Measurements from ENCODE around the gene VASP.
"Not testable (repeated sequence)": the region's sequence is repeated elsewhere in the genome, so short reads cannot be mapped to it uniquely, and the experiment has no call there.

Gene VASP

DNA sequence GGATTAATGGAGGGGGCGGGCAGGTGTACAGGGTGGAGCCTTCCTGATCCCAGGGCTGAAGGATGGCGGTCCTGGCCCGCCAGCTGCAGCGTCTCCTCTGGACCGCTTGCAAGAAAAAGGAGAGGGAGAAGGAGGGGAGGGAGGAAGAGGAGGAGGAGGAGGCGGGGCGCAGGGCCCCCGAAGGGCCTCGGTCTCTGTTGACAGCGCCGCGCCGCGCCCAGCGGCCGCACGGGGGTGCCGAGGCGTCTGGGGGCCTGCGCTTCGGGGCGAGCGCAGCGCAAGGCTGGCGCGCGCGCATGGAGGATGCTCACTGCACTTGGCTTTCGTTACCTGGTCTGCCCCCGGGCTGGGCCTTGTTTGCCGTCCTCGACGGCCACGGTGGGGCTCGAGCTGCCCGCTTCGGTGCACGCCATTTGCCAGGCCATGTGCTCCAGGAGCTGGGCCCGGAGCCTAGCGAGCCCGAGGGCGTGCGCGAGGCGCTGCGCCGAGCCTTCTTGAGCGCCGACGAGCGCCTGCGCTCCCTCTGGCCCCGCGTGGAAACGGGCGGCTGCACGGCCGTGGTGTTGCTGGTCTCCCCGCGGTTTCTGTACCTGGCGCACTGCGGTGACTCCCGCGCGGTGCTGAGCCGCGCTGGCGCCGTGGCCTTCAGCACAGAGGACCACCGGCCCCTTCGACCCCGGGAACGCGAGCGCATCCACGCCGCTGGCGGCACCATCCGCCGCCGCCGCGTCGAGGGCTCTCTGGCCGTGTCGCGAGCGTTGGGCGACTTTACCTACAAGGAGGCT, 8.7 kb upstream of the VASP start, which contains the start of gene PPM1N:
Gene PPM1N, plus strand, starts transcription at position 33 of the 785 bp plus-strand sequence. Its CDS starts 30 bp downstream, at position 63.
- DNase-seq, result no peak

DNA sequence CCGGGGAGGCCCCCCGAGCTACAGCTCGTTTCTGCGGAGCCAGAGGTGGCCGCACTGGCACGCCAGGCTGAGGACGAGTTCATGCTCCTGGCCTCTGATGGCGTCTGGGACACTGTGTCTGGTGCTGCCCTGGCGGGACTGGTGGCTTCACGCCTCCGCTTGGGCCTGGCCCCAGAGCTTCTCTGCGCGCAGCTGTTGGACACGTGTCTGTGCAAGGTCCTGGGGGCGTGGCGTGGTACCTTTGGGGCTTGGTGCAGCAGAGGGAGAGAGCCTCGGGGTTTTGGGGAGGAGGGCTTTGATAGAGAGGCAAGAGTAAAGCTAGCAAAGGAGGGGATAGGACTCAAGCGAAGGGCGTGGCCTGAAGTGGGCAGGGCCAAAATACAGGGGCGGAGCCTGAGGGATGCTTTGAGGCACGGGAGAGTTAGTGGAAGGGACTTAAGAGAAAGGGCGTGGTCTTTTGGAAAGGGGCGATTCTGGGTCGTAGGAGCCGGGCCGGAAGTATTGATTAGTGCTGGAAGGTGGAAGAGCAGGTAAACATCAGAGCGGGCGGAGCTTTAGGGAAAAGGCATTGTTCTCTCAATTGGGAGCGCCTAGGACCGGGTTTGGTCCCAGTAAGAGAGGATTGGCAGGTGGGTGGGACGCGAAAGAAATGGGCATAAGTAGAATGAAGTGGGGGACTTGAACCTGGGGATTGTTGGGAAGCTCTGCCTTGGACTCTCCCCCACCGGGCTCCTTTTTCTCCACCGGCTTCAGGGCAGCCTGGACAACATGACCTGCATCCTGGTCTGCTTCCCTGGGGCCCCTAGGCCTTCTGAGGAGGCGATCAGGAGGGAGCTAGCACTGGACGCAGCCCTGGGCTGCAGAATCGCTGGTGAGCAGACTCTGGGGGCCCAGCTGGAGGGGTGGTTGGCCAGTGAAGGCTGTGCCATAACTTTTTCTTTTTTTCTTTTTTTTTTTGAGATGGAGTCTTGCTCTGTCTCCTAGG, 7.8 kb upstream of the VASP start:
- no peak for DNase-seq

DNA sequence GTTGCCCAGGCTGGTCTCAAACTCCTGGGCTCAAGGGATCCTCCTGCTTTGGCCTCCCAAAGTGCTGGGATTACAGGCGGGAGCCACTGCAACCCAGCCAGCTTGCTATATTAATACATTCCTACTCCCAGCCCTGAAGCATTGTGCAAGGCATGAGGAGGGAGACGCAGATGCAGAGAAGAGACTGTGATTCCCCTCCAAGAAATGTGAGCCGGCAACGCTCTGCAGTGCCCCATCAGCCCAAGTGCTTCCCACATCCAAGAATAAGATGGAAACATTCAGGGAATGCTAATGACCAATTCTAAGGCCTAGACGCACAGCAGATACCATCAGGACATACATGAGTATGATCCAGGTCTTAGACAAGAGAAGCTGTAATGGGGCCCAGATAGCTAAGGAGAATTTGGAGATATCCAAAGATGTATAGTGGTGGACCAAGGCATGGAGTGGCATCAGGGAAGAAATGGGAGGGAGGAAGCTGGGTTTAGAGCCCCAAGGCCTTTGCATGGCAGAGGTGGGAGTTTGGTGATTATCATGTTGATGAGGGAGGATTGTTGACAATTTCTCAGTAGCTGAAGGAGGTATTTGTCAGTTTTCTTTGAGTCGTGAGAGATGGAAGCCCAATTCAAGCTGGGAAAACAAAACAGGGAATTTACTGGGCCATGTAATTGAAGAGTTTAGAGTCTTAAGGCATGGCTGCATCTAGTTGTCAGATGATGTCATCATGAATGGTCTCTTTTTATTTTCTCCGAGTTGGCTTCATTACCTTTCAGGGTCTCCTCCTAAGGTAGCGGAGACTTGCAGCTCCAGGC, 6.2 kb upstream of the VASP start:
- DNase-seq, result no peak

DNA sequence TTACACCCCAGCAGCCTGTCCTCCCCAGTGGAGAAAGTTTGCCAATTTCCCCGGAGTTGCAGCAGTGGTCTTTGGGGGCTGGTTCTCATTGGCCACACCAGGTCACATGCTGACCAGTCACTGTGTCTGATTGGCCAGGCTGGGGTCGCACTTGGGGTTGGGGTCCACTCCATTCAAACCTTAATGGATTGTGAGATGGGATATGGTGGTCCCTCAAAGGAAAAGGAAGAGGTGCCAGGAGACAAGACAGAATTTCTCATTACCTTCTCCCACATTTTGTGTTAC, 5.6 kb upstream of the VASP start:
- no peak for DNase-seq

DNA sequence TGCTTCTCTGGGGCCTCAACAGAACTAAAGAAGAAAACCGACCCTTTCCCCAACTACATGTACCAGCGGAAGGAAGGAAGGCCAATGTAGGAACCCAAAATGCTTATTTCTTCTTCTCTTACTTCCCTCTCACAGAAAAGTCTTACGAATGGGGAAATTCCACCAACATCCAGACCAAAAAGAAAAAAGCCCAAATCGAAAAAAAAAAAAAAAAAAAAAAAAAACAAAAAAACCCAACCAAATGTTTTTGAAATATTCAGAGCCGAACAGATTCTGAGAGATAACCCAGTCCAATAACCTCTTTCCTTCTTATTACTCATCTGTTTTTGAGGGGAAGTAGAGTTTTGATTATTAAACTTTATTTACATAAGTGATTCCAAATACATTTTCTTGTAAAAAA, 5.2 kb upstream of the VASP start:
- DNase-seq, result no peak

DNA sequence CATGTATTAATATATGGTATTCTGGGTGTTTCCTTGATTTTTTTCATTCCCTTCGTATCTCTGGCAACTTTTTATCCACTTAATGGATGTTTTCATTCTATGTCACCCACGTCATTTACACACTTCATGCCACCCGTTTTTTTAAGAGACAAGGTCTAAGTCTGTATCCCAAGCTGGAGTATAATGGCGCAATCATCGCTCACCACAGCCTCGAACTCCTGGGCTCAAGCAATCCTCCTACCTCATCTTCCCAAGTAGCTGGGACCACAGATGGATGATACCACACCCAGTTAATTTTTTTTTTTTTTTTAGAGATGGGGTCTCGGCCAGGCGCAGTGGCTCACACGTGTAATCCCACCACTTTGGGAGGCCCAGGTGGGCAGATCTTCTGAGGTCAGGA, 3.4 kb upstream of the VASP start:
- no peak for DNase-seq

DNA sequence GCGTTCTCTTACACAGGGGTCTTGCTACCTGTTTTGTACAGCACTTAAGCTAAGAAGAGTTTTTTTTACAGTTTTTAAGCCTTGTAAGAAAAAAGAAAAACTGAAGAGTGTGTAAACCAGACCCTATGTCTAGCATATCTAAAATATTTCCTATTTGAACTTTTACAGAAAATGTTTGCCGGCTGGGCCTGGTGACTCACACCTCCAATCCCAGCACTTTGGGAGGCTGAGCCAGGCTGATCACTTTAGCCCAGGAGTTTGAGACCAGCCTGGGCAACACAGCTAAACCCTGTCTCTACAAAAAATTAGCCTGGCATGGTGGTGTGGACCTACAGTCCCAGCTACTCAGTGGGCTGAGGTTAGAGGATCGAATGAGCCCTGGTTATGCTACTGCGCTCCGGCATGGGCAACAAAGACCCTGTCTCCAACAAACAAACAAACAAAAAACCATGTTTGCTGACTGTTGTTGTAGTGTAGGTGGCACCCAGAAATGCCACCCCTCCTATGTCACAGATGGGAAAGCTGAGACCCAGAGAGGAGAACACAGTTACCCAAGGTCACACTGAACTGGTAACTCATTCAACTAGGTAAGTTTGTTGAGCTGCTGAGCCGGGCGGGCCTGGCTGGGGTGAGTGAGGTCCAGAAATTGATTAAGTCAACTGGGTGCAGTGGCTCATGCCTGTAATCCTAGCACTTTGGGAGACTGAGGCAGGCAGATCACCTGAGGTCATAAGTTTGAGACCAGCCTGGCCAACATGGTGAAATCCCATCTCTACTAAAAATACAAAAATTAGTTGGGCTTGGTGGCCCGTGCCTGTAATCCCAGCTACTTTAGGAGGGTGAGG, 1.9 kb upstream of the VASP start:
- no peak for DNase-seq

DNA sequence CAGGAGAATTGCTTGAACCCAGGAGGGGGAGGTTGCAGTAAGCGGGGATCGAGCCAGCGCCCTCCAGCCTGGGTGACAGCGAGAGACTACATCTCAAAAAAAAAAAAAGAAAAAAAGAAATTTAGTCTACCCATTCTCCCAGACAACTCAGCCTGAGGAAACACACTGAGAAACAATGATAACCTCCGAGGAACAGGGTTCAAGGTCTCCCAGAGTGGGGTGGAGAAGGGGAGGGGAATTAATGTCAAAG, 1.4 kb upstream of the VASP start:
- no peak for DNase-seq

DNA sequence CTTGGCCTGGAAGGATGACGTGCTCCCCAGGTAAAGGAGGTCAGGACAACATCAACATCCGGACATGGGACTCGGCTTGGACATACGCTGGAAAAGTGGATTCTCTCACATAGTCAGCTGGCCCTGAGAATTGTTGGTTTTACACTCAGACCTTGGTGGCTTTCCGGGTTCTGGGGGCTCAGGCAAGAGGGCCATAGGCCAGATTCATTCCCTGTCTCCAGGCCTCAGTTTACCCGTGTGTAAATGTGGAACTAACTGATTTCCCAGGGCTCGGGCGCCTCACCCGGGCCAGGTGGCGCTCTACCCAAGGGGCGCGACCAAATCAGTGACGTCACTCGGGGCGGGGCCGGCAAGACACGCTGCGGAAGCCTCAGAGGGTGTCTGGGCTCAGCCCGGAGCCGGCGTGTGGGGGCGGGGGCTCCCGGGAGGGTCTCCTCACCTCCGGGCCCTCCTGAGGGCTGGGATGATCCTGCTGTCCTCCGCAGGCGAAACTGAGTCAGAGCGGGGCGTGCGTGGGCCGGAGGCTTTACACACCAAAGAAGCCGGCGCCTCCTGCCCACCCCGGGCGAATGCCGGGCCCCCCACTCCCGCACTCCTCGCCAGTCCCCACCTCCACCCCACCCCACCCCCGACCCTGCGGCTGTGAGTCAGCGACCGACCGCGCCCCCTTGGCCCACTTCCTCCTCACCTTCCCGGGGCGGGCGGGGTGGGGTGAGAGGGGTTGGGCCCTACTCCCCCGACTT, 862 bp upstream of the VASP start:
- DNase-seq, result peak; percentile 64 to 66

DNA sequence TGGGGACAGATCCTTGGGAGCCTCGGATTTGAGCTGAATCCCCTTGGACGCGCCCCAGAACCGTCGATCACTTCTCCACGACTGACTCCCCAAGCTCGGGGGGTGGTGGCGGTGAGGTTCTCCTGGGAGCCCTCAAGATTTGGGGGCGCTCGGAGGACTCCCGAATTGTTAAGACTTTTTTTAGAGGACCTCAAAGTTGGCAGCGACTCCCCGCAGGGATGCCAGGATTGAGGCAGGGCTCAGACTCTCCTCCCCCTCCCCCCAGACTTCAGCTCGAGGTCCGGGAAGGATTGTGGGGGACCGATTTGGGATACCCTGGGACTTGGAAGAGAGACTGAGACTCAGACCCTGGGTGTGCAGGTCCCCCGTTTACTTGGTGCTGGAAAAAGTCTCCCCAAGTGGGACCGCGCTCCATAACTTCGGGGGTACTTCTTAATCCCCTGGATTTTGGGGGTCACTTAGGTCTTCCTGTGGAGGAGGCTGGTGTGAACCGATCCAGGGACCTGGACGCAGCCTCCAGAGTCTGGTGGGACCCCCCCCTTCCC, 665 bp downstream of the VASP start:
- DNase-seq, result no peak

DNA sequence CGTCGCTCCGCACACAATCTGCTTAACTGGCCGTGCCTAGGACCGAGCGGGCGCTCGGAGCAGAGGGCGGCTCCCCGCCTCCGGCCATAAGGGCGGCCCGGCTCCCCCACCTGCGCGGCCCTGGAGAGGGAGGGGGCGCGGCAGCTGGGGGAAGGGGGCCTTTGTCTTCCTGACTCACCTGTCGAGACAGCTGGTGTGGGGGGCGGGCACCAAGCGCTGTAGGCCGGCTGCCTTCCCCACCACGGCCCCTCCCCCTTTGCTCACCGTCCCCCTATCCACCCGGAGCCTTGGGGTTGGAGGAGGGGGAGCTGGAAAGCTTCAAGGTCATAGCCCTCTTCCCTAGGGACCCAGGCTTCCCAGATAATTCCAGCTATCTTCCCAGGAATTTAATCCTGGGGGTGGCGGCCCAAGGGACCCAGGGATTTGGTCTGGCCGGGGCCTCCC, 1.2 kb downstream of the VASP start:
- DNase-seq, result no peak

DNA sequence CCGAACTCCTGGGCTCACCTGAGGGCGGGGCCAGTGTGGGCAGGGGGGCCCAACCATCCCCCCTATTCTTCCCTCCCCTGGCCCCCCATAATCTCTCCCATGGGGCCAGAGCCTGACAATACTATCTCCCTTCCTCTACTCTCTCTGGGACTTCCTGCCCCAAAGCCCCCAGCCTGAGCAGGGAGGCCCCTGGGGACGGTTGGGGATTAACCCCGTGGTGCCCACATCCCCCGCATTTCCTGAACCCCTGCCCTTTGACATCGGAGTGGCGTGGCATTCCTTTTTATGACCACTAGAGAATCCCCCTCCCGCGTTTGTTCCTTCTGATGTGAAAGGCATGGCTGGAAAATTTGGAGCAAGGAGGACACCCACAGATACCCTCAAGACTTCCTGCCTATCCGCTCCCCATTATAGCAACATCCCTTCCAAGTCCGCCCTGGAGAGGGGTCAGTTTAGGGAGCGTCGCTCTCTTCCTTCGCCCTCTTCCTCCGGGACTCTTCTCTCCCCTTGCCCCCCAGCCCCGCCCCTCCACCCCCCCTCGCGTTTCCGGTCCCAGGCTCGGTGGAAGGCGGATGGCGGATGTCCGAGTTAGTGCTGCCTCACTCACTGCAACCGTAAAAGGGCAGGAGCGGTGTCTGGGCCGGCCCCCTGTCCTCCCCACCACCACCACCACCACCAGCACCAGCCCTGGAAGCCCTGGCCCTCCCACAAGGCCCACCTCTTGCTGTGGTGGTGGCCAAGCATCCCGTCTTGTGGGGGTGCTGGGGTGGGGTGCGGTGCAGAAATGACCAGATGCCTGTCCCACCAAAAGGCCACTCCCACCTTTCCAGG, 1.8 kb downstream of the VASP start:
- peak; percentile 75 to 78 for DNase-seq

DNA sequence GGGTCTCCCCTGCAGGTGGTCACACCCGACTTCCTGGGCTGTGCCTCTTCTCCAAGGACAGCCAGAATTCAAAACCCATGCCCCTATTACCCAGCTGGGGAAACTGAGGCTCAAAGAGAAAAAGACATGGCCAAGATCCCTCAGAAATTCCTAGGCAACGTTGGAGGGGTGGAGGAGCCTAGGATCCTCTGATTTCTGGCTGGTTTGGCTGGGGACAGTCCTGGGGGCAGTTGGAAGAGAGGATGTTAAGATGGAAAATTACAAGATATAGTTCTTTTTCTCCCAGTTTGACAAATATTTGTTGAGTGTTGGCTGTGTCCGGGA, 2.4 kb downstream of the VASP start:
- DNase-seq, result no peak

DNA sequence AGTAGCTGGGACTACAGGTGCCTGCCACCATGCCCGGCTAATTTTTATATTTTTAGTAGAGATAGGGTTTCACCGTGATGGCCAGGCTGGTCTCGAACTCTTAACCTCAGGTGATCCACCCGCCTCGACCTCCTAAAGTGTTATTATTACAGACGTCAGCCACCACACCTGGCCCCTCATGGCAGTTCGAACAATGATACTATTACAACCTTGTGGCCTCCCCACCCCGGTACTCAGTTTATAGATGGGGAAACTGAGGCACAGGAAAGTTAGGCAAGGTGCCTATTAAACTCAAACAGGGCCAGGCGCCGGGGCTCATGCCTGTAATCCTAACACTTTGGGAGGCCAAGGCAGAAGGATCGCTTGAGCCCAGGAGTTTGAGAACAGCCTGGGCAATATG, 3.1 kb downstream of the VASP start:
- DNase-seq, result not testable (repeated sequence)

DNA sequence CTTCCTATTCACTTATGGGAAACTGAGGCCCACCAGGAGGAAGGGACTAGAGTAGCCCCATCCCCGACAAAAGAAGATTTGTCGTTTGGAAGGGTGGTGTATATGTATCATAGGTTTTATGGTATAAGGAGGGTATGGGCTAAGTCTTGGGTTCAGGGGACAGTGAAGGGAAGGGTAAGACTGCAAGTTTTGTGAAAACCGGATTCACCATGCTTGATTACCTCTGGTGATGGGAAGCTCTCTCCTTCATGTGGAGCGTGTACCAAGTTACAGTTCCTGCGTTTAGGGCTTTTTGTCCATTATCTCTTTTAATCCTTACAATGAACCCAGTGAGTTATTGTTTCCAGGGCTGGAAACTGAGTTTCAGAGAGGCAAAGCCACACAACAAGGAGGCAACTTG, 3.8 kb downstream of the VASP start:
- DNase-seq, result no peak

DNA sequence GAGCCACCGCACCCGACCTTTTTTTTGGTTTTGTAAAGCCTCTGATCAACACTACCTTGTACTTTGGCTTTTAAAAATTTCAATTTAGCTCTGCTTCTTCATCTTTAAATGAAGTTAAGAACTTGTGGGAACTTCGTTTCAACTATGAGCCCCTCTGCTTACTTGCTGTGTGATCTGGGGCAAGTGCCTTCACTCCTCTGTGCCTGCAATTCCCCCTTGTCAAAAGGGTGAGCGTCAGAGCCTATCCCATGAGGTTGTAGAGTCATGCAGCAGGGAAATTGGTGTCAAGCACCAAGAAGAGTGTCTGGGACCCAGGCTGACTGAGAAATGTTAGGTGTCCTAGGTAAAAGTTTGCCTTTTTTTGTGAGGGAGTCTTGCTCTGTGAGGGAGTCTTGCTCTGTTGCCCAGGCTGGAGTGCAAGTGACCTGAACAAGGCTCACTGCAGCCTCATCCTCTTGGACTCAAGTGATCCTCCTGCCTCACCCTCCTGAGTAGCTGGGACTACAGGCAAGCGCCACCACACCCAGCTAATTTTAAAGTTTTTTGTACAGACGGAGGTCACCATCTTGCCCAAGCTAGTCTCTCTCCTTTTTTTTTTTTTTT, 5.7 kb downstream of the VASP start:
- no peak for DNase-seq

DNA sequence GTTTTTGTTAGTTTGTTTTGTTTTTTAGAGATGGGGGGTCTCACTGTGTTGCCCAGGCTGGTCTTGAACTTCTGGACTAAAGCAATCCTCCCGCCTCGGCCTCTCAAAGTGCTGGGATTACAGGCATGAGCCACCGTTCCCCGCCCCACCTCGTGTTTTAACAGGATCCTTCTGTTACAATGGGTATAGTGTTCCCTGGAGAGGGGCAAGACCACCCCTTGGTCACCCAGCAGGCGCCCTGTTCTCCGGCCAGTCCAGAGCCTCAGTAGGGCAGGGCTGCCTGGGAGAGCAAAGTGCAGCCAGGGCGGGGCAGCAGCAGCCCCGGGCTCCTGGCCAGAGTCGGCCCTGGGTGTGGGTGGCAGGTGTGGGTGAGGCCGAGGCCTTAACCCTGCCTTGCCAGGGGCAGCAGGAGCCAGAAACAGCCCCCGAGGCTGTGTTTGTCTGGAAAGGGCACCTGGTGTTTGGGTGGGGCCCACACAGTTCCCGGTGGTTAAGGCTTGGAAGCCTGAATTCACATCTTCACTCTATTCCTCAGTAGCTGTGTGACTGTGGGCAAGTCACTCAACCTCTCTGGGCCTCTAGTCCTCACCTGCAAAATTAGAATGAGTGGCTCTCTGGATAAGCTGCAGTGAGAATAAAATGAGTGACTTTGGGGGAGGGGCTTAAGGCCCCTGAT, 7.2 kb downstream of the VASP start:
- DNase-seq, result peak; percentile 60 to 70

DNA sequence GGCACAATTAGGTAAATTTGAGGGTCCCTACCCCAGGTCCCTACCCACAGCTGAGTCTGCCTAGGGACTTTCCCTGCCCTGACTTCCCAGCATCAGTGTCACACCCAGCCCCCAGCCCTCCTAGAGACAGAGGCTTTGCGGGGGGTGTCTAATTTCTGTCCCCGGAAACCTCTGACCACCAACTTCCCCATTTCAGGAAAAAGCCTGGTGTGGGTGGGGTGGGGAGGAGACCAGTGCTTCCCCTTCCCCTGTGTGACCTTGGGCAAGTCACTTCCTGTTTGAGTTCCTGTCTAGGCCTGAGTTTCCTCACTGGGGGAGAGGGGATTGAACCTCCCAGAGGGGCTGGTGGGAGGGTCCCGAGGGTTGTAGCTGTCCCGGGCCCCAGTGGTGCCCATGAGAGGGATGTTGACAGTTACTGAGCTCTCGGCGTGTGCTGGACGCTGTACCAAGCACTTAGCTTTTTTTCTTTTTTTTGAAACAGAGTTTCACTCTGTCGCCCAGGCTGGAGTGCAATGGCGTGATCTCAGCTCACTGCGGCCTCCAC, 7.9 kb downstream of the VASP start:
- peak; percentile 87 to 91 for DNase-seq

DNA sequence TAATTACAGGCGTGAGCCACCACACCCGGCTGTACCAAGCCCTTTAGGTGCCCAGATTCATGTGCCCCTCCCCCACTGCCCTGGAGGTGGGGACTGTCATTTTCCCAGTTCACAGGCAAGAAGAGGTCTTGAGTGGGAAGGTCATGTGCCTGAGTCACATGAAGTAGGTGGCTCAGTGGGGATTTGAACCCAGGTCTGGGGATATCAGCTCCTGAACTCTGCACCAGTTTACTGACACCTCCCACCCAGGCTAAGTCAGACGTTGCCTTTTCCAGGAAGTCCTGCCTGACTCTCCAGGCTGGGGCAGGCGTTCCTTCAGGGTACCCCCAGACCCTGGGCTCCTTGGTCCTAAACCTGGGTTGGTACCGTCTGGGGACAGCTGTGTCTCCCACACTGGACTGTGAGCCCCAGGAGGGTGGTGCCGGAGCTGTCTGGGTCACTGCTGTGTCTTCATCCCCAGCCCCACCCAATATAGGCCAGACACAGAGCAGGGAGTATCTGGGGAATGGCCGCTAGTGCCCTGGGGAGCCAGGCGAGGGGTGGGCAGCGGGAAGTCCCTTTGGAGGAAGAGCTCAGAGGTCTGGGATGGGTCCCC, 8.6 kb downstream of the VASP start:
- DNase-seq, result no peak

Data from AML-193 (cell line).